HL-60/S4 treated with phorbol 12-myristate 13-acetate at 8.2 ng/mL for 4 days and 3 days (cell line): ENCODE results near the gene ROBO2.

Experiments used
- in situ Hi-C: fragments of 300-500 bp; cut with MboI; formaldehyde crosslinking; loops from 2 replicates; pipeline ENCODE4 v1.15.0; 2022; ENCODE audit warnings: low sequenced_read_pairs

The ROBO2 gene

DNA sequence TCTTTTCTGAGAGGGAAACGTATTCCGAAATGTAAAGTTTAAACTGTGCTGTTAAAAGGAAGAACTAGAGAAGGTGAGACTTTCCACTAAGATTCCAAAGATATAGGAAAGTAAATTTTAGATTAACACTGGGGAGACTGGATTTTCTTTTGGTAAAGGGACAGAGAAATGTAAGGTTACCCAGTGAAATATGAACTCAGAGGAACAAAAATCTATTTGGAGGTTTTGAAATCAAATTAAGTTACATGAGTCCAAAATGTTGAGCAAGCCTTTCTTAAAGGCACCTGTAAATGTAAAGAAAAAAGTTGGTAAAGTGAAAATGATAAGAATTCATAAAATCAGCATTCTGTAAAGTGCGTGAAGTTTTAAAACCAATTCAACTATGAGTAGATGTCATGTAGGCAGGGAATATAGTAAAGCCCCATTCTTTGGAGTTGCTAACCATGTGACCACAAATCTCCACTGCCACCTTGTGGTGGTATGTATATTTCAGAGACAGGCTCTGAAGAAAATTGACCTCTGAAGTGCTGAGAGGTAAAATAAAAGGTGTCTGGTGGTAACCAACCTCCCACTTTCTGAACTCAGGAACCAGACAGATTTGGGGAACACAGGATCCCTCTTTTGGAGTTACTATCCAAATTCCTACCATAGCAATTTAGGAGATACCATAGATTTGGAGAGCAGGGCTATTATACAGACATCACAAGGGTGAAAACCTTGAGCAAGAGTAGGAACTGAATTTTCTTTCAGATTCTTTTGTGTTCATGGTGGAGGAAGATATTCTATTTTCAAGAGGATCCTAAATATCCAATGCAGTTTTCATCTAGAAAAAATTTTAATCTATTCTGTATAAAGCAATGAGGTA is 215.3 kb downstream of the ROBO2 start:
- in situ Hi-C loops, result no loop called here

DNA sequence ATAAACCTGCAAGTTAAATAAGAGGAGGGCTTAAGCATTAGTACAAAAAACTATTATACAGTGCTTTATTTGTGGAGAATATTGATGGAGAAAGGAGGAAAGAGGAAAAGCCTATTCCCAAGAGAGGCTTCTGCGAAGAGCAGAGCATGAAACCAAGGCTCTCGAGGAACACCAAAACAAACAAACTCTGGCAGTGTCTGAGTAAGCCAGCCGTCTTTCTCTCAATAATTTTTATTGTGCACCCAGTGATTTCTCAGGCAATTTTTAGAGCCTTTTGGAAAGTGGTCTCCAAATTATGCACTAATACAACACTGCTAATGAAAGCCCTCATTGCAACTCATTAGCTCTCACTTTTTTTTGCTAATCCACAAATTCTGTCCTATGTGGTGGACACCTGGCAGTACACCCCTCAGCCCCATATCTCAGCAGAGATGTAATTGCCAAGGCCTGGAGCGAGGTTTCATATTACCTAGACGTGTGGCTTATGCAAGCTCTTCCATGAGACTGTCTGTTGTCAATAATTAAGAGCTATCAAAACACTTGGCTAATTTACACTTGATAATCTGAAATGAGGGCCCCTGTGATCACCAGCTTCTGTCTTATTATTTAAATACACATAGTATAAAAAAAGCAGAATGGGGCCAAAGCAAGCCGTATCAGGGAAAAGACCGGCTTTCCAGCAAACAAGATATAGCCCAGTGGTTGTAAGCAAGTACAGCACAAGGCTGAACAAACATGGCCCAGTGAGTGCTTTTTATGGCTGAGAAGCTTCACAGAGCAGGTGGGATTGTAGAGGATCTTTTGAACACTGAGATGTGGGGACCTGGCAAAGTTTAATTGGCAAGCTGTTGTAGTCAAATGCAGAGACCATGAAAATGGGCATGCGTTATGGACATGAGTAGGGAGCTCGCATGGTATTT is 216.9 kb downstream of the ROBO2 start:
- in situ Hi-C loops, result no loop called here

DNA sequence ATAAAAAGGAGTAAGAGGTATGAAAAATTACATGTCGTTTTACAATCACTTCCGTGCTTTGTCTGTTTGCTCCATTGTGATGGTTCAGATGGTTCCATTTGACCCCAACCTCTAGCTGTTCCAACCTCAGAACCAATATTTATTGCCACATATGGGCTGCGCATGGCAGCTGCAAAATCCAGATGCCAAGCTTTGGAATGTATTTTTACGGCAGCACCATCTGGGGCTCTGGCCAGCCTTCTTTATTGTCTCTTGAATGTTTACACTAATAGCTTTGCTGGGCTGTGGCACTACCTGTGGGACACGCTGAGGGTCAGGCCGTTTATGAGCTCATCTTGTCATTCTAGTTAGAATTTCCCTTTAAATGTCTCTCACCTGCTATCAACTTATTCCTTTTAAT is 219.8 kb downstream of the ROBO2 start:
- in situ Hi-C loops, result no loop called here

DNA sequence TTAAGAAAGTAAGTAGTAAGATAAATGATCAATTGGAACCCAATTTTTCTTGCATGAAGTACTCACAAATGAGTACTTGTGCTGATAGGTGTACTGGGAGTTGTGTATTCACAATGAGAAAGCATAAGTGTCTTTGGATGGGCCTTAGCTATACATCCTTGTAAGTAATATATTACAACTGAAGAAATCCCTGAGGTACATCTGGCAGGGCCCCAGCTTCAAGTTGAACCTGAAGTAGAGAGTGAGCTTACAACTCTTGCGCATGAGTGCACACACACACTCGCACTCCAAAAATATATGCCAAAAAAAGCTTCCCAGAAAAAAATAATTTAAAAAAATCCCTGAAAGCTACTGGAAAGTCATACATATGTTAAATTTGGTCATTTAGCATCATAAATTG is 222.5 kb downstream of the ROBO2 start:
- in situ Hi-C loops, result no loop called here

DNA sequence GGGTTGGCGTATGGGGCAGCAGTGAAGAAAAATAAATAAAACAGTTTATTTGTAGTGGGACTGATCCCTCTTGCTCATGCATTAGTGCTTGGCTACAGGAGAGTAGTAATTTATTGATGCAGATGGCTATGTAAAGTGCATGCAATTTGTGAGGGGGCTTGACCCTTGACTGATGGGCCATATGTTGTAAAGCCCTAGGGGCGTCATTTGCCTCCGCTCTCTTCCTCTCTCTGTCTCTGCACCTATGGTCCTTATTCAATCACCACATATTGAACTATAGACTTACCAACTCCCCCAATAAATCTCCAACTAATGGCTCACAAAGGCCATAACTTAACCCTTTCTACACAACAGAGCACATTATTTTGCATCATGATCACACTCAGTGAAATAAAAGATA is 227.7 kb downstream of the ROBO2 start:
- in situ Hi-C loops, result no loop called here

DNA sequence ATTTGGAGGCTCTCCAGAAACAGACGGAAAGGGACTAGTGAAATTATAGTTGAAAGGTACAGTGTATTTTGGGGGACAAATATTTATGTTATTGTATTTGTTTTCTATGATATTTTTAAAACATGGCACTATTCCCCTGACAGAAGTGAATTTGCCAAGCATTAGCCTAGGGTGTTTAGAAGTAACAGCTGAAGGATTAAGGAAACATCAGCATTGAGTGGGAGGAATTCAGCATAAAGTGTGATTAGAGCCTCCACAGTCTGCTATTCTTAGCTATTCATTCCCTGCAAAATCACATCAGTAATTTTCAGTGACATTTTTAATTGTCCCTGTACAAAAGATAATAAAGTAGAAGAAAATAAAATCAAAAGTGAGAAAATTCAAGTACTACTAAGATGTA is 231.4 kb downstream of the ROBO2 start:
- in situ Hi-C loops, result no loop called here

DNA sequence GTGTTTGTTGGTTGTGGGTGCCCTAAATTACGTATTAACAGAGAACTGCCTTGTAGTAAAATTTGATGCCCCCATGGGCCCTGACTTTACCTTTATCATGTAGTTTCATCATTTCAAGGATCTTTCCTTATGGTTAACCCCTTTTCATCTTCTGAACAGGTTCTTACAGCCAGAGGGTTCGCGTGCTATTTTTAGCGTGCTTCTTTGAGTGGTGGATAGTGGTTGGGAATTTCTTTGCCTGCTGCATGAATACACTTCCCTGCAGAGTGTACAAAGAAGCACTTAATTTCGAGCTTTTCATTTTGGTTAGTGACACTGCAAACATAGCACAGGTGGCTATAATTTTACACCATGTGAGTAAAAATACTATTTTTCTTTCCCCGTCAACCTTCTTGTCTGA is 231.8 kb downstream of the ROBO2 start:
- in situ Hi-C loops, result no loop called here

DNA sequence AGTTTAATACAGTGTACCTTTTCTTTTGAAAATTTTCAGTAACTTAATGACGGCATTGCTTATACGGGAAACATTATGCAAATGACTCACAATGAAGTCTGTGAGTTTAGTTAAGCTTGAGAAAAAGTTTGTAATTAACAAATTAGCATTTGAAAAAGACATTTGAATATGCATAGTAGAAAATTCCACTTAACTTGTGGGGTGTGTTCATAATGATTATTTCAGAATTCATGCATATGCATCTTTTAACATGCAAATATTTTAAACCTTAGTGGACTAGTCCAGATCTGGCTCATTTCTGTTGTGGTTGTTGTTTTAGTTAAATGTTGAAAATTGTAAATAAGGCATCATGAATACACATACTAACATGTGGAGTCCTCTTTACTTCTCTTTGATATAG is 239.4 kb downstream of the ROBO2 start:
- in situ Hi-C loops, result no loop called here

DNA sequence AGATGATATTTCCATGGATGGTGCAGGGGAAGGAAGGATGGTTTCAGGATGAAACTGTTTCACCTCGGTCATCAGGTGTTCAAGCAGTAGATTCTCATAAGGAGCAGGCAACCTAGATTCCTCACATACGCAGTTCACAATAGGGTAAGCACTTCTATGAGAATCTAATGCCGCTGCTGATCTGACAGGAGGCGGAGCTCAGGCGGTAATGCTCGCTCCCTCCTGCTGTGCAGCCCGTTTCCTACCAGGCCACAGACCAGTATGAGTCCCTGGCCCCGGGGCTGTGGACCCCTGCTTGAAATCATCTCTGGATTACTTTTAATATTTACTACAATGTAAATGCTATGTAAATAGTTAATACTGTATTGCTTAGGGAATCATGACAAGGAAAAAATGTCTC is 241.8 kb downstream of the ROBO2 start:
- in situ Hi-C loops, result no loop called here

DNA sequence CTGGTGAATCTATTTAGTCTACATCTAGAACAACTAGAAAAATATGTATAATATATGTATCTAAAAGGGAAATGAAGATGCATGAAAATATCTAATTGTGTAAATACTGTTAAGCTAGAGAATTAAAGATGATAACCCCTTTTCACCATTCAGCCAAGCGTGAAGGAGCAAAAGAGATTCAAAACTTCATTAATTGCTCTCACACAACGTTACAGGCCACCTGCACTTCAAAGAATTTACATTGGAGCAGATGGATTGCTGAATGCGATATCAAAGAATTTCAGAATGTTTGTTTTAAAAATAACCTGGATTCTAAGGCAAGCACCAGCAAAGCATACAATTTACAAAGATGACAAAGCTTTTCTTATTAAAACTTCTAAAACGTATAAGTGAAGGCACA is 243.2 kb downstream of the ROBO2 start:
- in situ Hi-C loops, result no loop called here

DNA sequence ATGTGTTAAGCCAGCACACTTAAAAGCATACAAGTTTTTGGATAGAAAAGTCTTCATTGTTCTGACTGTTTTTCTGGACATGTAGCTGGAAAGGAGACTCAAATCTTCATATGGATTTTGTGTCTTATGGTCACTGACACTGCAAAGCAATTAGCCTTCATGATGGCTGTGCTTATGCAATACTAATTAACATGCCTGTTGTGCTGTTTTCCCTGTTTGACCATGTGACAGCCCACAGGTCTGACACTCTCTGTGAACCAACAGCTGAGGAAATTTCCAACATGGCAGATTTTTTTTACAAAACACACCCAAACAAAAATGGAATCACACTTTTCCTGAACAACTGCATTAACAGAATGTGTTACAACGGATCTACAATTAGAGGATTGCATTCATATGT is 248.4 kb downstream of the ROBO2 start:
- in situ Hi-C loops, result no loop called here

DNA sequence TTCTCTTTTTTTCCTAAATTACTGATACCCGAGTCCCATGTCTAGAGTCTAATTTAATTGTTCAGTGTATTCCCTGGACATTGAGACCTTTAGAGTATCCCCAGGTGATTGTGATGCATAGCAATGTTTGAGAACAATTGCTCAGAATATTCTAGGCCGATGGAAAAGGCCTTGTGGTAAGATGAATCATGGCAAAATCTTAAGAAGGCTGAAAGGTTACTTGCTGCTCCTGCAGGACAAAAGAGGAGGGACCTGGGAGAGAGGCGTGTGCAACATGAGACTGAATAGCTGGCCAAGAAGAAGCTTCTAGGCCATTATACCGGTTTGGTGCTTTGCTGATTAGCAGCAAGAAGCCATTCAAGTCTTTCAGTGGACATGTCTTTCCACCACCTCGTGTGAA is 256.6 kb downstream of the ROBO2 start:
- in situ Hi-C loops, result no loop called here

DNA sequence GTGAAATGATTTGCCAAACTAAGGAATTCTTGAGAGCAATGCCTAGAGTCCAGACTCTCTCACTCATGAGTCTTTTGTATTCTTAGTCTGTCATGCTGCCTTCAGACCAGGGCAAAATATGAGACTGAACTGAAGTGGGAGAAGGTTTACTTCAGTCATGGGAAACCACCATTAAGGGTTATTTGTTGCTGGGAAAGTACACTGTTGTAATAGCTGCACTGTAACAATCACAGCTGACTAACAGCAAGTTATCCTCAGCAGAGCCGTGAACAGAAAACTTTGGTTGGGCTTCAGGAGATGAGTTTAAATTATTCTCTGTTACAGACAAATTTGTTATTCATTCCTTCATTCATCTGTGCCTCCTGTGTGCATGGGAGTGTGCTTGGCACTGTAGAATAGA is 258.5 kb downstream of the ROBO2 start:
- in situ Hi-C loops, result no loop called here

DNA sequence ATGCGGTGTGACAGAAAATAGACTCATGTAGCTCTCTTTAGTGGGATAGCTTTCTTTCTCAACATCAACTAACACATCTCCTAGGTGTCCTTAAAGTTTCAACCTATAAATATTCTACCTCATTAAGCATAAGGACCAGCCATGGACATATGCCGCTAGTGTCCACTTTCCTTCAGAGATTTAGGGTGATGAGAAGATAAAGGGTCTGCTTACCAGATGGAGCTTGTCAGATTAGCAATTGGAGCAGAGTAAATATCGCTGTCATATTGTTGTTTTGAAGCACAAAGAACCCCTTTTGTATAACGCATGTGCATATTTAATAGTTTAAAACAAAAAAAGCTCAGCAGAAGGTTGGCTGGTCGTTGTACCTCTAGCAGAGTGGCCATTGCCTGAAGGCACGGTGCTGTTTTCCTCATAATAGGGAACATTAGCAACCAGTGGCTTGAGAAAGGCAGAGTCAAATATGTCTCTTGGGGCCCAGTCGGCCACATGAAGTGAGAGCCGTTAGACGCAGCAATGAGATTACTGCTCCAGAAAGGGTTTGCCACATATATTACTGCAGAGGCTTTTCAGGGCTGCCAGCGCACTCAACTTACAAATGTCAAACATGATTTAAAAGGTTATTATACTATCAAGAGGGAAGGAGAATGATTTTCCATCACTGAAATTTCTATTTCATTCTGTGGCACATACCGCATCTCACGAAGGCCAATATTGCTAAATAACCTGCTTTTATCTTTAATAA is 264.2 kb downstream of the ROBO2 start:
- in situ Hi-C loops, result no loop called here

DNA sequence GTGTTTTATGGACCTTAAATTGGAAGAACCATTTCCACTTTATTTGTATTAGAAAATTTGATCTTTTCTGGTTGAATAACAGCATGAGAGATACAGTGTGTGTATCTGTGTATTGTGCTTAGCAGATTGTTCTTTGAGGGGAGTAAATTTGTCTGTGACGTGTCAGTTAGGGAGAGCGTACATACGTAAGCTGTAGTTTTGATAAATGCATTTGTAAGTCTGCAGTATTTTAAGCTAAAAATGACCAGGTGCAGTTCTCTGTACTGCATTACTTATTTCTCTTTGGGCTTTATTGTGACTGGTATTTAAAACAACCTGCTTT is 264.8 kb downstream of the ROBO2 start:
- in situ Hi-C loops, result no loop called here

DNA sequence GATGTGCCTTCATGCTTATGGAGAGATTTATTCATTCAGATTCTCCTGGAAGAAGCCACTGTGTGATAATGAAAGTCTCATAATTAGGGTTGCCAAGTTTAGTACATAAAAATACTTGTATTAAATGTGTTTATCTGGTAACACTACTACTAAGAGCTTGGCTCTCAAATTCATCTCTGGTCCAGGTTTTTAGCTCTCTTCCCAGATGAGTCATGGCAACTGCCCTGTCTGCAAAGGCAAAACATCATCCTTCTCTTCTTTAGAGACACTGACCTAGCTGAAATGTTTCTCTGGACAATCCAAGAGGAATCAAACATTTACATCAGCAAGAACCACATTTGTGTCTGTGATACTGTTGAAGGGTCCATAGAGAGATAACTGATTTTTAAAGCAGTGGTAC is 269.6 kb downstream of the ROBO2 start:
- in situ Hi-C loops, result no loop called here

DNA sequence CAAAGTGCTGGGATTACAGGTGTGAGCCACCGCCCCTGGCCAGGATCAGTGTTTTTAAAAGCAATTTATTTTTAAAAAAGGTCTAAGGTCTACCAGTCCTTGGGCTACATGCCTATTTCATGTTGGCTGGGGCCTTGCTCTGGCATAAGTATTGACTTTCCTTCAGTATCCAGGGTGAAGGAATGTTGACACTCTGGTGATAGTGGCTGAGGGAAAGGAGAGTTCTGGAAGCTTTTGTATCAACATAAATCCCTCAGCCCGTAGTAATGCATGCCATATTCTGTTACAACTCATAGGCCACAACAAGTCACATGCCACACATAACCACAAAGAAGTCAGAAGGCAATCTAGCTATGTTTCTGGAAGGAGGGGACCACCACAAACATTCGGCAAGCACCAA is 273.9 kb downstream of the ROBO2 start:
- in situ Hi-C loops, result no loop called here

DNA sequence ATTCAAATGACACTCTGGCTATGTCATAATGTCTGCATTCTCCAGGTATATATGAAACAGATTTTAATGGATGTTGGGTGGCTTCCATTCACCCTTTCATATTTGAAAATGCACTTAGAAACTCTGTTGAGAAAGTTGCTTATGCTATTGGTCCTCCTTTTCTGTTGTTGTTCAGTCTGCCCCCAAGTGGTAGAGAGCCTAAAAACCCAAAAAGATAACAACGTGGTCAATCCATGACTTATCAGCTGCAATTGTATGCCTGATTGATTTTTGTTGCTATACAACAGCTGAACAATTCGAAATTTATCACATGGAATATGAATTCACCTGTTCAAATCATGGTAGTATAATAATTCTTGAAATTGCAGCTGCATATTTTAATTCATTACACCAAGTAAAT is 279.8 kb downstream of the ROBO2 start:
- in situ Hi-C loops, result no loop called here

DNA sequence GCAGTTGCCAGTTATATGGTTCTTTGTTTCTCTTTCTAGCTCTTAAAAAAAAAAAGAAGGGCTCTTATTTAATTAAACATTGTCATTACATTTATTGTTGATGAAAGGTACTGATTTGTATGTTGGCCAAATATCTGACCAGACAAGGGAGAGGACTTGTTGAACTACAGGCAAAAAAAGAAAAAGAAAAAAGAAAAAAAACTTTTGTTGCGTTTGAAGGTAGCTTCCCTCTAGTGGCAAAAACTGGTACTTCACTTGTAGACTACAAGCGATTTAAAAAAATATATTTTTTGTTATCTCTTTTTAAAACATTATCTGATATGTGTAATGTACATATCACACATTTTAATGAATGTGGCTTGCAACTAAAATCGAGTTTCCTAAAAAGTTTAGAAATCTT is 280.6 kb downstream of the ROBO2 start:
- in situ Hi-C loops, result no loop called here

DNA sequence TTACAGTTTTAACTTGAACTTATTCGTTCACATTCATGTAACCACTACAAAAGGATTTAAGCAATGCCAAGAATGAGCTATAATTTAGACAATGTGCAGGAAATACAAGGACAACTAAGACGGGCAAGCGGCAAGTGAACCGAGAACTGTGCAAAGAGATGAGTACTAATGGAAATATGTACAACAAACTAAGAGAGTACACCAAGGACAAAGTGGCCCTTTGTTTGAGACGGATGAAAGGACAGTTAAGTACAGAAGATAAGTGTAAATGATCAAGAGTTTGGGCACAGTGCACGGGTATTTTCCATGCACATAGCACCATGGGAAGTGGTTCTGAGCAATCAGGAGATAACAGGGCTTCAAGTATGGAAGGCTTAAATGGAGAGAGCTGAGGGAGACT is 281.7 kb downstream of the ROBO2 start:
- in situ Hi-C loops, result no loop called here

DNA sequence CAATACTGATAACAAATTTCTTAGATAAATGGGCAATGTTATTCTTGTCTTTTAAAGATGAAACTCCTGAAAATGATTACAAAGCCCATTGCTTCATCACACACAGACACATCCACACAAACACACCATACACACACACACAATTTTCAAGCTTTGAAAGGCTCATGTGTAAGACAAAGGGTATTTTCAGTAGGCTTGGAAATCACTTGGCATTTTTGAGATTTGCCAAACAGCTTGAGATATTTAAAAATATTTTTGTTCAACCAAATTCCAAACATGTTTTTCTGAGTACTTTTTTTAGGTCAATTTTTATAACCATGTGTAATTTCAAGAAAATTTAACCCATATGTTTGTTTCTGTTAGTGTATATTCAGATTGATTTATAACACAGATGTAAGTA is 283.7 kb downstream of the ROBO2 start:
- in situ Hi-C loops, result no loop called here

DNA sequence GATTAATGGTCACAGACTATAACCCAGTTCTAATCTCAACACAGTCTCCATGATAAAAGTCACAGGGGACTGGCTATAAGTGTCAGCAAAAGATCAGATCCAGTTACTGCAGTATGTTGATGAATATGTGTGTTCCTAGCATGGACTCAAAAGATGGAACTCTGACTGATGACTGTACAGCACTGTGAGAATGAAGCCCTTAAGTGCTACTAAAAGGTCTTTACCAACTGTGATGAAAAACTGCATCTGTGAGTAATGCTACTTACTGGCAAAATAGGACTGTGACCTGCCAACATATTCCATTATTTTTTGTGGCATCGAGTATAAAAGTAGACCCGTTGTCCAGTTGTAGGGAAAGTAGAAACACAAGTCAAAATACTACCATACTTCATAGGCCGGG is 284.2 kb downstream of the ROBO2 start:
- in situ Hi-C loops, result no loop called here
